IMR-90 (cell line): ENCODE results near the gene SMU1. TPM values are rescaled to one million over a fixed set of nuclear protein-coding genes. Genes with fewer than 3 reads are reported as not detected.

ENCODE experiments used
- ATAC-seq: fragments of 200-7000 bp; cut with Tn5 transposase; 2 replicates; pipeline ENCODE4 v1.9.1; 2020; ENCODE audit warnings: low read depth, mild to moderate bottlenecking, moderate library complexity
- BruUV-seq: library from RNA; stranded (reverse); fragments of 400-500 nt; replicated peaks from 2 replicates; lab custom pipeline; 2021; lab: Mats Ljungman, UMichigan
- CTCF ChIA-PET: fragments of 300-600 bp; formaldehyde crosslinking; extraction: SDS; loops from one replicate; lab custom pipeline; 2021; ENCODE audit warnings: antibody characterized with exemption; lab: Yijun Ruan, JAX
- POLR2A ChIA-PET: fragments of 300-600 bp; sonication (Branson Sonifier 250); formaldehyde crosslinking; loops from one replicate; lab custom pipeline; 2022; ENCODE audit warnings: antibody characterized with exemption; ENCODE audit not compliant: unreplicated experiment; lab: Charles Lee
- DNase-seq: peaks from one replicate; pipeline ENCODE4 v3.0.0; 2013
- H2AFZ ChIP-seq: replicated peaks from 2 replicates; pipeline ENCODE3; 2013; ENCODE audit warnings: low read length, mild to moderate bottlenecking; ENCODE audit not compliant: poor library complexity
- H2AK5ac ChIP-seq: 2 replicates; pipeline ENCODE4 v1.6.1; 2013; ENCODE audit warnings: low read depth, low read length, inconsistent platforms
- H2AK9ac ChIP-seq: replicated peaks from 2 replicates; pipeline ENCODE3; 2013; ENCODE audit warnings: mild to moderate bottlenecking, low read depth, low read length, moderate library complexity; ENCODE audit not compliant: poor library complexity
- H2BK120ac ChIP-seq: 2 replicates; pipeline ENCODE4 v1.6.1; 2013; ENCODE audit warnings: low read depth, low read length, inconsistent platforms
- H2BK15ac ChIP-seq: 3 replicates; pipeline ENCODE4 v1.6.1; 2013; ENCODE audit warnings: low read depth, low read length, inconsistent platforms
- H2BK20ac ChIP-seq: 2 replicates; pipeline ENCODE4 v1.6.1; 2013; ENCODE audit warnings: low read depth, mild to moderate bottlenecking, inconsistent platforms, low read length, moderate library complexity
- H2BK5ac ChIP-seq: 2 replicates; pipeline ENCODE4 v1.6.1; 2013; ENCODE audit warnings: mild to moderate bottlenecking, low read depth, low read length, inconsistent platforms; ENCODE audit not compliant: poor library complexity, severe bottlenecking
- H3K14ac ChIP-seq: replicated peaks from 2 replicates; pipeline ENCODE4 v1.6.1; 2013; ENCODE audit warnings: low read depth, low read length, inconsistent platforms
- H3K18ac ChIP-seq: 2 replicates; pipeline ENCODE4 v1.6.1; 2013; ENCODE audit warnings: low read depth, low read length, control low read depth
- H3K23ac ChIP-seq: 2 replicates; pipeline ENCODE4 v1.6.1; 2013; ENCODE audit warnings: low read depth, low read length, inconsistent platforms
- H3K27ac ChIP-seq: 2 replicates; pipeline ENCODE4 v1.5.1; 2013; ENCODE audit warnings: mild to moderate bottlenecking, control low read depth, low read length; ENCODE audit not compliant: insufficient read depth
- H3K27me3 ChIP-seq: 2 replicates; pipeline ENCODE4 v1.6.1; 2013; ENCODE audit warnings: low read length; ENCODE audit not compliant: control insufficient read depth, insufficient read depth
- H3K36me3 ChIP-seq: 2 replicates; pipeline ENCODE4 v1.6.1; 2013; ENCODE audit warnings: low read length, mixed read lengths; ENCODE audit not compliant: control insufficient read depth, insufficient read depth
- H3K4ac ChIP-seq: 2 replicates; pipeline ENCODE4 v1.6.1; 2013; ENCODE audit warnings: low read depth, low read length, inconsistent platforms
- H3K4me1 ChIP-seq: 2 replicates; pipeline ENCODE4 v1.6.1; 2013; ENCODE audit warnings: low read length, mixed read lengths; ENCODE audit not compliant: control insufficient read depth, insufficient read depth
- H3K4me2 ChIP-seq: 2 replicates; pipeline ENCODE4 v1.6.1; 2013; ENCODE audit warnings: low read depth, mild to moderate bottlenecking, control low read depth, low read length, moderate library complexity
- H3K4me3 ChIP-seq: 2 replicates; pipeline ENCODE4 v1.5.1; 2013; ENCODE audit warnings: low read depth, mild to moderate bottlenecking, control low read depth, low read length, moderate library complexity; ENCODE audit not compliant: insufficient read depth
- H3K56ac ChIP-seq: 2 replicates; pipeline ENCODE4 v1.6.1; 2013; ENCODE audit warnings: low read length, inconsistent platforms; ENCODE audit not compliant: insufficient read depth; ENCODE audit errors: extremely low read depth
- H3K79me1 ChIP-seq, 2 experiments: 2 replicates each; pipeline ENCODE4 v1.6.1; 2013; ENCODE audit warnings: low read length in 2 of 2, inconsistent platforms in 1 of 2, low read depth in 1 of 2
- H3K9ac ChIP-seq: 2 replicates; pipeline ENCODE4 v1.6.1; 2013; ENCODE audit warnings: low read depth, low read length, control low read depth
- H3K9me1 ChIP-seq: 2 replicates; pipeline ENCODE4 v1.6.1; 2013; ENCODE audit warnings: low read length, inconsistent platforms; ENCODE audit not compliant: insufficient read depth
- H3K9me3 ChIP-seq: 2 replicates; pipeline ENCODE4 v1.6.1; 2013; ENCODE audit warnings: low read length; ENCODE audit not compliant: control insufficient read depth, insufficient read depth
- H4K20me1 ChIP-seq: 2 replicates; pipeline ENCODE4 v1.6.1; 2013; ENCODE audit warnings: low read length, inconsistent platforms; ENCODE audit not compliant: insufficient read depth
- H4K5ac ChIP-seq: 2 replicates; pipeline ENCODE4 v1.6.1; 2013; ENCODE audit warnings: mild to moderate bottlenecking, low read depth, low read length, control low read depth
- H4K8ac ChIP-seq, 2 experiments: 2 replicates each; pipeline ENCODE4 v1.6.1; 2013; ENCODE audit warnings: low read depth in 2 of 2, low read length in 2 of 2, control low read depth in 1 of 2, inconsistent platforms in 1 of 2
- H4K91ac ChIP-seq: 2 replicates; pipeline ENCODE4 v1.6.1; 2013; ENCODE audit warnings: low read depth, low read length, inconsistent platforms; ENCODE audit not compliant: insufficient read depth
- BHLHE40 ChIP-seq: fragments of 150-350 bp; IDR thresholded peaks from 2 replicates; pipeline ENCODE4 v1.6.1; 2016; ENCODE audit warnings: mild to moderate bottlenecking, low read depth, low read length
- CEBPB ChIP-seq: IDR thresholded peaks from 2 replicates; pipeline ENCODE4 v1.6.1; 2012; ENCODE audit warnings: low read depth, low read length, improper control_type of control experiment
- CHD1 ChIP-seq: IDR thresholded peaks from 2 replicates; pipeline ENCODE4 v1.6.1; 2012; ENCODE audit warnings: low read depth, low read length, improper control_type of control experiment
- CTCF ChIP-seq: conservative IDR thresholded peaks from 2 replicates; pipeline ENCODE4 v1.5.1; 2012; ENCODE audit warnings: mild to moderate bottlenecking, low read depth, low read length, improper control_type of control experiment
- ELK1 ChIP-seq: fragments of 150-350 bp; IDR thresholded peaks from 2 replicates; pipeline ENCODE4 v1.6.1; 2016; ENCODE audit warnings: low read depth, mild to moderate bottlenecking, low read length, moderate library complexity, borderline replicate concordance
- FOS ChIP-seq: fragments of 150-350 bp; IDR thresholded peaks from 2 replicates; pipeline ENCODE4 v1.6.1; 2016; ENCODE audit warnings: low read depth, low read length
- MAFK ChIP-seq: IDR thresholded peaks from 2 replicates; pipeline ENCODE4 v1.6.1; 2012; ENCODE audit warnings: low read depth, low read length, improper control_type of control experiment
- MXI1 ChIP-seq: IDR thresholded peaks from 2 replicates; pipeline ENCODE4 v1.6.1; 2012; ENCODE audit warnings: low read depth, mild to moderate bottlenecking, low read length, moderate library complexity, borderline replicate concordance
- NFE2L2 ChIP-seq: fragments of 150-350 bp; IDR thresholded peaks from 2 replicates; pipeline ENCODE4 v1.6.1; 2016; ENCODE audit warnings: low read depth, mild to moderate bottlenecking, low read length
- POLR2A ChIP-seq: IDR thresholded peaks from 2 replicates; pipeline ENCODE4 v1.6.1; 2012; ENCODE audit warnings: mild to moderate bottlenecking, low read depth, low read length
- RAD21 ChIP-seq: IDR thresholded peaks from 2 replicates; pipeline ENCODE4 v1.6.1; 2012; ENCODE audit warnings: low read length, improper control_type of control experiment
- RCOR1 ChIP-seq: IDR thresholded peaks from 2 replicates; pipeline ENCODE4 v1.6.1; 2012; ENCODE audit warnings: mild to moderate bottlenecking, low read length, improper control_type of control experiment; ENCODE audit not compliant: insufficient replicate concordance
- RFX5 ChIP-seq: IDR thresholded peaks from 2 replicates; pipeline ENCODE4 v1.8.0; 2012; ENCODE audit warnings: low read depth, mild to moderate bottlenecking, low read length, moderate library complexity
- SMC3 ChIP-seq: fragments of 150-350 bp; IDR thresholded peaks from 2 replicates; pipeline ENCODE4 v1.6.1; 2016; ENCODE audit warnings: low read depth, mild to moderate bottlenecking, antibody characterized with exemption, low read length, moderate library complexity
- USF2 ChIP-seq: fragments of 150-350 bp; IDR thresholded peaks from 2 replicates; pipeline ENCODE4 v1.6.1; 2017; ENCODE audit warnings: mild to moderate bottlenecking, antibody characterized with exemption, low read length, low read depth
- WGBS, 2 experiments: methylation state at CpG; one replicate each; pipeline versions ENCODE4 v1.1.5 to v1.1.7; 2013; ENCODE audit warnings: missing lambda C conversion rate in 2 of 2; ENCODE audit not compliant: insufficient read length in 1 of 2; ENCODE audit errors: extremely low coverage in 2 of 2; 5-methylcytosine and 5-hydroxymethylcytosine counted together
- dilution Hi-C: fragments of 300-500 bp; cut with HindIII; formaldehyde crosslinking; loops from one replicate; pipeline ENCODE4 v1.14.3; 2018; ENCODE audit warnings: low sequenced_read_pairs; ENCODE audit not compliant: unreplicated experiment
- in situ Hi-C: fragments of 300-500 bp; cut with MboI; formaldehyde crosslinking; loops from 3 replicates; pipeline ENCODE4 v1.14.3; 2019; ENCODE audit warnings: low sequenced_read_pairs, inconsistent platforms, mixed read lengths
- intact Hi-C: fragments of 100-400 bp; cut with micrococcal nuclease; formaldehyde crosslinking; loops from 2 replicates; pipeline ENCODE4 v1.10.0; 2022
- polyA plus RNA-seq, 3 experiments: library from polyadenylated mRNA; depleted of rRNA; stranded (reverse); fragments of >200 nt; gene quantifications; 2 replicates each; pipeline ENCODE4 v1.2.3, GENCODE V29; 2012; ENCODE audit warnings: low replicate concordance in 1 of 3
- total RNA-seq: library from RNA; depleted of rRNA; stranded (reverse); fragments of >200 nt; gene quantifications from 2 replicates; pipeline ENCODE4 v1.2.3, GENCODE V29; 2012

SMU1 gene
- total and polyA plus RNA-seq, 2 of the 4 experiments (the other 2 are of a cell fraction), result 11.1 to 36.0 TPM

GRCh38 chr9:33048054-33048465 is 28.4 kb downstream of the SMU1 start:
- Histone ChIP-seq H2BK5ac (no peak overlapping the region), H3K9me3 (no peaks in the 10 kb centered on the region), H3K79me1 (peaks cover 10 to 15% of the 10 kb centered on the region in 2 experiments), H2BK15ac (no peak overlapping the region), H3K4me3 (no peak overlapping the region), H3K9ac (no peak overlapping the region), H3K14ac (no peak overlapping the region), H3K9me1 (peaks cover 5% of the 10 kb centered on the region), H2BK20ac (no peak overlapping the region), H4K20me1 (no peaks in the 10 kb centered on the region; the same call in 1 of the 2 replicates), H2AK5ac (no peak overlapping the region), H3K4me1 (no peaks in the 10 kb centered on the region), H4K8ac (no peak overlapping the region), H2AK9ac (no peak overlapping the region), H3K4me2 (no peak overlapping the region), H3K56ac (no peak overlapping the region), H3K27ac (no peak overlapping the region), H2AFZ (no peak overlapping the region), H3K27me3 (no peaks in the 10 kb centered on the region), H3K4ac (no peak overlapping the region), H2BK120ac (no peak overlapping the region), H3K23ac (no peak overlapping the region), H3K18ac (no peak overlapping the region), H4K91ac (no peak overlapping the region), H3K36me3 (peaks cover 24% of the 10 kb centered on the region), H4K5ac (no peak overlapping the region)
- ATAC-seq, result no peak
- dilution Hi-C loops (no loop called here), in situ Hi-C loops (no loop called here), intact Hi-C loops (no loop called here)
- WGBS, 2 experiments, result no CpG with 5 or more reads among the region's 2 CpGs
- TF ChIP-seq POLR2A (no peak), RFX5 (no peak), FOS (no peak), RAD21 (no peak), CEBPB (no peak), CTCF (no peak), MAFK (no peak), SMC3 (no peak), NFE2L2 (no peak), BHLHE40 (no peak), CHD1 (no peak), RCOR1 (no peak), MXI1 (no peak), ELK1 (no peak), USF2 (no peak)
- ChIA-PET POLR2A (no interaction called here), CTCF (no interaction called here)
- DNase-seq, result no peak
- no TSS peak for BruUV-seq
